HG03558 (cell line): ENCODE data around the gene RER1.

Experiments
- ATAC-seq: cut with Tn5 transposase; IDR thresholded peaks from one replicate; pipeline ENCODE4 v1.9.1; 2021; ENCODE audit warnings: moderate number of reproducible peaks; ENCODE audit not compliant: unreplicated experiment; ENCODE audit errors: extremely low read depth

RER1 gene

GRCh38 chr1:2353551-2354438 is 37.8 kb upstream of the RER1 start:
- no peak for ATAC-seq

- ATAC-seq, result no peak
Measured at GRCh38 chr1:2354511-2355372, 36.9 kb upstream of the RER1 start.

GRCh38 chr1:2355373-2356261 is 36.0 kb upstream of the RER1 start:
- no peak for ATAC-seq

- no peak for ATAC-seq
Measured at GRCh38 chr1:2356401-2356800, 35.2 kb upstream of the RER1 start.

GRCh38 chr1:2356911-2357845 is 34.5 kb upstream of the RER1 start:
- no peak for ATAC-seq

GRCh38 chr1:2358072-2358471 is 33.6 kb upstream of the RER1 start:
- ATAC-seq, result no peak

- ATAC-seq, result no peak
Measured at GRCh38 chr1:2358651-2359640, 32.7 kb upstream of the RER1 start.

- ATAC-seq, result no peak
Measured at GRCh38 chr1:2360588-2361364, 30.9 kb upstream of the RER1 start.

GRCh38 chr1:2363847-2364513 is 27.7 kb upstream of the RER1 start:
- no peak for ATAC-seq

- no peak for ATAC-seq
Measured at GRCh38 chr1:2368053-2368744, 23.4 kb upstream of the RER1 start.

GRCh38 chr1:2372551-2373490 is 18.8 kb upstream of the RER1 start:
- ATAC-seq, result no peak

GRCh38 chr1:2373551-2374251 is 17.9 kb upstream of the RER1 start:
- ATAC-seq, result no peak

GRCh38 chr1:2374252-2375155 is 17.1 kb upstream of the RER1 start:
- ATAC-seq, result no peak
